ENCODE results near the gene CD244. TPM values are rescaled to one million over a fixed set of nuclear protein-coding genes. Genes with fewer than 3 reads are reported as not detected.

The CD244 gene
- polyA plus RNA-seq, 1 donor from 2014 or later: not detected

GRCh38 chr1:160798439-160798838, 64.2 kb downstream of the CD244 start:
- Histone ChIP-seq H3K9me2 (ENCODE audit: insufficient read depth, low read length) (no peaks in the 10 kb centered on the region), H3K79me2 (replicated peaks; ENCODE audit: insufficient read depth, low read length) (no peaks in the 10 kb centered on the region), H4K20me1 (ENCODE audit: insufficient read depth) (no peaks in the 10 kb centered on the region), H3F3A (ENCODE audit: insufficient read depth, low read length, poor library complexity, severe bottlenecking) (no peaks in the 10 kb centered on the region), H3K36me3 (ENCODE audit: insufficient read depth, low read length) (no peaks in the 10 kb centered on the region), H3K9me3 (ENCODE audit: low read length) (no peaks in the 10 kb centered on the region), H3K9ac (ENCODE audit: low read length) (no peak overlapping the region), H3K4me2 (ENCODE audit: low read length) (no peak overlapping the region), H2AFZ (ENCODE audit: low read depth, low read length) (no peak overlapping the region), H3K27ac (ENCODE audit: low read length) (no peak overlapping the region), H3K27me3 (ENCODE audit: insufficient read depth, low read depth, low read length) (no peaks in the 10 kb centered on the region), H3K4me3 (ENCODE audit: low read length) (no peak overlapping the region)
- TF ChIP-seq REST (IDR thresholded peaks at IDR 0.05; ENCODE audit: borderline replicate concordance) (no peak), CTCF (IDR thresholded peaks at IDR 0.05; ENCODE audit: poor library complexity, severe bottlenecking) (no peak), MXI1 (conservative IDR thresholded peaks at IDR 0.05; ENCODE audit: poor library complexity, severe bottlenecking) (no peak), POLR2AphosphoS5 (IDR thresholded peaks at IDR 0.05) (no peak), TAF1 (IDR thresholded peaks at IDR 0.05; ENCODE audit: low read depth) (no peak), RAD21 (conservative IDR thresholded peaks at IDR 0.05) (no peak), SMC3 (conservative IDR thresholded peaks at IDR 0.05; ENCODE audit: poor library complexity) (no peak)

GRCh38 chr1:160797861-160798273, 64.8 kb downstream of the CD244 start:
- Histone ChIP-seq H3K27me3 (ENCODE audit: insufficient read depth, low read depth, low read length) (no peaks in the 10 kb centered on the region), H3F3A (ENCODE audit: insufficient read depth, low read length, poor library complexity, severe bottlenecking) (no peaks in the 10 kb centered on the region), H2AFZ (ENCODE audit: low read depth, low read length) (no peak overlapping the region), H3K4me3 (ENCODE audit: low read length) (no peak overlapping the region), H3K9me2 (ENCODE audit: insufficient read depth, low read length) (no peaks in the 10 kb centered on the region), H3K9ac (ENCODE audit: low read length) (no peak overlapping the region), H3K27ac (ENCODE audit: low read length) (no peak overlapping the region), H3K36me3 (ENCODE audit: insufficient read depth, low read length) (no peaks in the 10 kb centered on the region), H3K79me2 (replicated peaks; ENCODE audit: insufficient read depth, low read length) (no peaks in the 10 kb centered on the region), H3K4me2 (ENCODE audit: low read length) (no peak overlapping the region), H3K9me3 (ENCODE audit: low read length) (no peaks in the 10 kb centered on the region), H4K20me1 (ENCODE audit: insufficient read depth) (no peaks in the 10 kb centered on the region)
- TF ChIP-seq EZH2 (IDR thresholded peaks at IDR 0.05; ENCODE audit: borderline replicate concordance, insufficient read depth, low read length, poor library complexity, severe bottlenecking) (no peak), POLR2AphosphoS5 (IDR thresholded peaks at IDR 0.05) (no peak), MXI1 (conservative IDR thresholded peaks at IDR 0.05; ENCODE audit: poor library complexity, severe bottlenecking) (no peak), EP300 (conservative IDR thresholded peaks at IDR 0.05; ENCODE audit: poor library complexity, severe bottlenecking) (no peak), REST (IDR thresholded peaks at IDR 0.05; ENCODE audit: borderline replicate concordance) (no peak), CTCF (IDR thresholded peaks at IDR 0.05; ENCODE audit: poor library complexity, severe bottlenecking) (no peak), TAF1 (IDR thresholded peaks at IDR 0.05; ENCODE audit: low read depth) (no peak), SMC3 (conservative IDR thresholded peaks at IDR 0.05; ENCODE audit: poor library complexity) (no peak), RAD21 (conservative IDR thresholded peaks at IDR 0.05) (no peak)

Measured in neural cell (in vitro differentiated cells).